ENCODE data around the gene DGKI.

DGKI gene

DNA sequence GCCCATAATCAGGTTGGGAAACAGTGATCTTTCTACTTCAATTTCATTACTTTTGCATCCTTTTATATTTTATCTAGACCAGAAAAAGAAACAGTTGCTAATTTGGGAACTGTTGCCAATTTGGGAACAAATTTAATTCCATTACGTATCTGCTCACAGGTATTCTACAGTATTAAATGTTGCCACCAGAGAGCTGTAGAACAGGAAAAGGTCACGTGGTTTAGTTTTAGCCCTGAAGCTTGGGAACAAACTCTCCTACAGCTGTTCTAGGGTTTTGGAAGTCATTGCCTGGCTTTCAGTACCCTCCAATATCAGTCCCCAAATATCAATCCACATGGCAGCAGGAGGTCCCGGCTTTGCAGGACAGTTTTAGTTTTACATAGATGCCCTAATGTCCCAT is 172.7 kb downstream of the DGKI start:
- H3K9me3 ChIP-seq (ENCODE audit: control insufficient read depth, low read depth, low read length): no peaks in the 10 kb centered on the region
- H3K4me3 ChIP-seq (ENCODE audit: low read length): no peak overlapping the region
- no peak overlapping the region for H3K9ac ChIP-seq (ENCODE audit: low read length)
- no peaks in the 10 kb centered on the region for H3K36me3 ChIP-seq (ENCODE audit: control insufficient read depth, low read depth, low read length)
- peaks cover 20% of the 10 kb centered on the region for H3K4me1 ChIP-seq (ENCODE audit: control insufficient read depth, low read depth, low read length)
- H3K27me3 ChIP-seq (ENCODE audit: control insufficient read depth, insufficient read depth, low read length): no peaks in the 10 kb centered on the region
- no peak overlapping the region for H3K27ac ChIP-seq (ENCODE audit: low read length)

DNA sequence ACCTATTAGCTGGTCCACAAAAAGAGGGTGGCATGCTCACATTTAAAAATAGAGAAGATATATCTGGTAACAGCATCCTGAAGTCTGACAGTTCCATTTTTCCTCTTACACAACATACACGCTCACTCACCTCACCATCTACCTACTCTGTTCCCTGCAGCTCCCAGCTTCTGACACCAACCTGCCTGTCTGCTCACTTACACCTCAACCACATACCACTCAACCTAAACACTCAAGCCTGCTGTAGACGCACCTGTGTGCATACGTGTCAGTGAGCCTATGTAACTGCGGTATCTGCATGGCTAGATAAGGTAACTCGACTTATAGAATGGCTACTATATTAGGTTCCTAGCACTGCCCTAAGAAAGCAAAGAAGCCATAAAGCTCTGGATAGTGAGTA is 174.9 kb downstream of the DGKI start:
- H3K27me3 ChIP-seq (ENCODE audit: control insufficient read depth, insufficient read depth, low read length): no peaks in the 10 kb centered on the region

DNA sequence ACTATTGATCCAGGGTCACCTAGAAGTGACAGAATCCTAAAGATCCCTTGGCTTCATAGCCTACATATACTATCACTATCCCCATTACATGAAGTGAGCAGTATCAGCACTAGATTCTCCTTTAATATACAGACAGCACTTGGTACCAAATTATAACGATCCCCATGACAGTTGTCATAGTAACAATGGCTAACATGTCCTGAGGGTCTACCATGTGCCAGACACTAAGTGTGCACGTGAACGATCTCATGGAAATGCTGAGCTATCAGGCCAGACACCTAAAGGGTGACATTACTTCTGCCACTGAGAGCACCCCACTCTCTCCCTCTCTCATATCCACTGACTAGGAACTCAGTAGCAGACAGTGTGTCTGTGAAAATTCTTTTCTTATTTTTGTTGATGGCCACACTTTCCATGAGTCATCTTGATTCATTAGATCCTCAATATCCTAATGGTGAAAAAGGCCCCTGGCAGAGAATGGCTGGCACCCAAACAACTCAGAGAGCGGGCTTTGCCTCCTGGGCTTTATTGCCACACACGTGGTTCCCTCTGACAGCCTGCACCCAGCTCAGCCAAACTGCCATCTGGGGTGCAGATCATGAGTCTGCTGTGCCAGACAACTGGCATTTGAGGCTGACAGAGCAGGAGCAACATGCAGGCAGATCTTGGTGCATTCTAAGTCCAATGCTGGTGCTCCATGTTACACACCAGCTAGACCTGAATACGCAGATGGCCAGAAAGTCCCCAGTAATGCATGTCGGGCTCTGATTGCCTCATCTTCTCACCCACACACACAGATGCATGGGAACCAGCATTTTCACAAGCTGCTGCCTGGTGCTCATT is 176.3 kb downstream of the DGKI start:
- no peaks in the 10 kb centered on the region for H3K9me3 ChIP-seq (ENCODE audit: control insufficient read depth, low read depth, low read length)
- no peak overlapping the region for H3K4me3 ChIP-seq (ENCODE audit: low read length)
- no peak overlapping the region for H3K9ac ChIP-seq (ENCODE audit: low read length)
- H3K27me3 ChIP-seq (ENCODE audit: control insufficient read depth, insufficient read depth, low read length): no peaks in the 10 kb centered on the region
- H3K27ac ChIP-seq (ENCODE audit: low read length): no peak overlapping the region
- H3K4me1 ChIP-seq (ENCODE audit: control insufficient read depth, low read depth, low read length): peaks cover 27% of the 10 kb centered on the region
- H3K36me3 ChIP-seq (ENCODE audit: control insufficient read depth, low read depth, low read length): no peaks in the 10 kb centered on the region

More for the DNA sequence above, 174.9 kb downstream of the DGKI start:
- Histone ChIP-seq H3K9ac (ENCODE audit: low read length) (no peak overlapping the region), H3K4me1 (ENCODE audit: control insufficient read depth, low read depth, low read length) (peaks cover 20% of the 10 kb centered on the region), H3K27ac (ENCODE audit: low read length) (no peak overlapping the region), H3K36me3 (ENCODE audit: control insufficient read depth, low read depth, low read length) (no peaks in the 10 kb centered on the region), H3K4me3 (ENCODE audit: low read length) (no peak overlapping the region), H3K9me3 (ENCODE audit: control insufficient read depth, low read depth, low read length) (no peaks in the 10 kb centered on the region)

- Histone ChIP-seq H3K27ac (ENCODE audit: low read length) (no peak overlapping the region), H3K4me3 (ENCODE audit: low read length) (no peak overlapping the region), H3K9me3 (ENCODE audit: control insufficient read depth, low read depth, low read length) (no peaks in the 10 kb centered on the region), H3K9ac (ENCODE audit: low read length) (no peak overlapping the region), H3K27me3 (ENCODE audit: control insufficient read depth, insufficient read depth, low read length) (no peaks in the 10 kb centered on the region), H3K36me3 (ENCODE audit: control insufficient read depth, low read depth, low read length) (no peaks in the 10 kb centered on the region), H3K4me1 (ENCODE audit: control insufficient read depth, low read depth, low read length) (peaks cover 23% of the 10 kb centered on the region)
Measured at GRCh38 chr7:137669706-137670105, 177.1 kb downstream of the DGKI start.

GRCh38 chr7:137668404-137668803 is 178.4 kb downstream of the DGKI start:
- no peak overlapping the region for H3K27ac ChIP-seq (ENCODE audit: low read length)
- no peaks in the 10 kb centered on the region for H3K36me3 ChIP-seq (ENCODE audit: control insufficient read depth, low read depth, low read length)
- H3K4me1 ChIP-seq (ENCODE audit: control insufficient read depth, low read depth, low read length): peaks cover 10% of the 10 kb centered on the region
- H3K4me3 ChIP-seq (ENCODE audit: low read length): no peak overlapping the region
- H3K9me3 ChIP-seq (ENCODE audit: control insufficient read depth, low read depth, low read length): no peaks in the 10 kb centered on the region
- H3K27me3 ChIP-seq (ENCODE audit: control insufficient read depth, insufficient read depth, low read length): no peaks in the 10 kb centered on the region
- no peak overlapping the region for H3K9ac ChIP-seq (ENCODE audit: low read length)

GRCh38 chr7:137667633-137668387 is 179.0 kb downstream of the DGKI start:
- Histone ChIP-seq H3K27me3 (ENCODE audit: control insufficient read depth, insufficient read depth, low read length) (no peaks in the 10 kb centered on the region), H3K9ac (ENCODE audit: low read length) (no peak overlapping the region), H3K36me3 (ENCODE audit: control insufficient read depth, low read depth, low read length) (no peaks in the 10 kb centered on the region), H3K27ac (ENCODE audit: low read length) (no peak overlapping the region), H3K9me3 (ENCODE audit: control insufficient read depth, low read depth, low read length) (no peaks in the 10 kb centered on the region), H3K4me1 (ENCODE audit: control insufficient read depth, low read depth, low read length) (peaks cover 6% of the 10 kb centered on the region), H3K4me3 (ENCODE audit: low read length) (no peak overlapping the region)

DNA sequence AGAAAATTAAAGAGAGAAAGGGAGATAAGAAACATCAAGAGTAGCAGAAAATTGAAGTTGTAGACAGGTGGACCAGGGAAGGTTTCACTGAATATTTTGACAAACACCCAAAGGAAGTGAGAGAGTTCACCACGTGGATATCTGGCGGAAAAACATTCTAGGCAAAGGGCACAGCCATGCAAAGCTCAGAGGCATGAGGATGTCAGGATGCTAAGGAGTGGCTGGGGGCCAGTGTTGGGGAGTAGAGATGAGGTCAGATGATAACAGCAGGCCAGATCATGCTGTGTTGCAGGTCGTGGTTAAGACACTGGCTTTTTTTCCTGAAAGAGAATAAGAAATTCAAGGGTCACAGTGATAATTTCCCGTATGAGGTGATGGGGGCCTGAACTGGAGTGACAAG is 181.9 kb downstream of the DGKI start:
- H3K9me3 ChIP-seq (ENCODE audit: control insufficient read depth, low read depth, low read length): no peaks in the 10 kb centered on the region
- no peak overlapping the region for H3K4me3 ChIP-seq (ENCODE audit: low read length)
- no peaks in the 10 kb centered on the region for H3K27me3 ChIP-seq (ENCODE audit: control insufficient read depth, insufficient read depth, low read length)
- H3K36me3 ChIP-seq (ENCODE audit: control insufficient read depth, low read depth, low read length): no peaks in the 10 kb centered on the region
- H3K27ac ChIP-seq (ENCODE audit: low read length): no peak overlapping the region
- H3K9ac ChIP-seq (ENCODE audit: low read length): no peak overlapping the region
- H3K4me1 ChIP-seq (ENCODE audit: control insufficient read depth, low read depth, low read length): peaks cover 6% of the 10 kb centered on the region

DNA sequence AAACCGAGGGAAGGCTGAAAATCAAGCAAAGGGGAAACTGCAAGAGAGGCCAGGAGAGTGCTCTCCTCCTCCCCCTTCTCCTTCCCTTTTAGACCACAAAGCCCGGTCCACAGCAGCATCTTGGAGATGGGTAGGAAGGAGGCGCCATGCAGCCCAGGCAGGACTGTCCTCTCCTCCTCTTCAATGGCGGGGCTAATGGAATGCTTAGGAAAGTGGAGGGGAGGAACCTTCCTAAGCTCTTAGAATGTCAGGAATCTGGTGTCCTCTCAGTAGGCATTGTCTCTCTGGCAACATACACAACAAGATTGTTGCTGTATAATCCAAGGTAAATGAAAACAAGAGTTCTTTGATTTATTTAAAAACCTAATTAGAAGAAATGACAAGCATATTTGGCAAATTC is 185.1 kb downstream of the DGKI start:
- Histone ChIP-seq H3K36me3 (ENCODE audit: control insufficient read depth, low read depth, low read length) (no peaks in the 10 kb centered on the region), H3K9me3 (ENCODE audit: control insufficient read depth, low read depth, low read length) (no peaks in the 10 kb centered on the region), H3K4me1 (ENCODE audit: control insufficient read depth, low read depth, low read length) (peaks cover 32% of the 10 kb centered on the region), H3K9ac (ENCODE audit: low read length) (no peak overlapping the region), H3K4me3 (ENCODE audit: low read length) (no peak overlapping the region), H3K27me3 (ENCODE audit: control insufficient read depth, insufficient read depth, low read length) (peaks cover 6% of the 10 kb centered on the region), H3K27ac (ENCODE audit: low read length) (no peak overlapping the region)

GRCh38 chr7:137658190-137658900 is 188.4 kb downstream of the DGKI start:
- Histone ChIP-seq H3K9me3 (ENCODE audit: control insufficient read depth, low read depth, low read length) (no peaks in the 10 kb centered on the region), H3K36me3 (ENCODE audit: control insufficient read depth, low read depth, low read length) (no peaks in the 10 kb centered on the region), H3K4me3 (ENCODE audit: low read length) (peak overlapping the region; percentile 23), H3K9ac (ENCODE audit: low read length) (no peak overlapping the region), H3K4me1 (ENCODE audit: control insufficient read depth, low read depth, low read length) (peaks cover 25% of the 10 kb centered on the region), H3K27me3 (ENCODE audit: control insufficient read depth, insufficient read depth, low read length) (peaks cover 6% of the 10 kb centered on the region), H3K27ac (ENCODE audit: low read length) (no peak overlapping the region)

- Histone ChIP-seq H3K4me1 (ENCODE audit: control insufficient read depth, low read depth, low read length) (peaks cover 25% of the 10 kb centered on the region), H3K4me3 (ENCODE audit: low read length) (no peak overlapping the region), H3K9ac (ENCODE audit: low read length) (no peak overlapping the region), H3K9me3 (ENCODE audit: control insufficient read depth, low read depth, low read length) (no peaks in the 10 kb centered on the region), H3K27me3 (ENCODE audit: control insufficient read depth, insufficient read depth, low read length) (peaks cover 6% of the 10 kb centered on the region), H3K36me3 (ENCODE audit: control insufficient read depth, low read depth, low read length) (no peaks in the 10 kb centered on the region), H3K27ac (ENCODE audit: low read length) (no peak overlapping the region)
Measured at GRCh38 chr7:137657476-137658189, 189.1 kb downstream of the DGKI start.

DNA sequence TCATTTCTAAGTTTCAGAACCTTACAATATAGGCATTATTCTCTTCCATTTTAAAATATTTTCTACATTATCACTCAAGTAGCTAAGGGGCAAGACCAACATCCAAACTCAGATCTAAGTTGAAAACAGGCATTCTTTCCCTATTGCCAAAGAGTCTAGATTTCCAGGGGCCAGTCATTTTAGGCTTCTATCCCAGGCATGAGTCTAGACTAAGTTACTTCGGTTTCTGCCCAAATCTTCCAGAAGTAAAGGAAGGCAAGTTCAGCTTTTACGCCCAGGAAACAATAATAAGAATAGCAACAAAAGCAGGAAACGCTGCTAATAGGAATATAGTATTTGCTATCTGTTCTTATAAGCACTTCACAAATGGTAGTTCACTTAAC is 189.9 kb downstream of the DGKI start:
- Histone ChIP-seq H3K27me3 (ENCODE audit: control insufficient read depth, insufficient read depth, low read length) (peaks cover 6% of the 10 kb centered on the region), H3K9me3 (ENCODE audit: control insufficient read depth, low read depth, low read length) (no peaks in the 10 kb centered on the region), H3K27ac (ENCODE audit: low read length) (no peak overlapping the region), H3K9ac (ENCODE audit: low read length) (no peak overlapping the region), H3K4me3 (ENCODE audit: low read length) (no peak overlapping the region), H3K4me1 (ENCODE audit: control insufficient read depth, low read depth, low read length) (peaks cover 25% of the 10 kb centered on the region), H3K36me3 (ENCODE audit: control insufficient read depth, low read depth, low read length) (no peaks in the 10 kb centered on the region)

All from iPS-18a (cell line).